NCI-H187 treated with DMSO at 0.1 percent for 48 hours (cell line): Measurements from ENCODE around the gene DRD1.
"Not testable (repeated sequence)": the region's sequence is repeated elsewhere in the genome, so short reads cannot be mapped to it uniquely, and the experiment has no call there.

Source experiments
- DNase-seq: peaks from one replicate; lab custom pipeline; 2025; lab: John Stamatoyannopoulos, UW

DRD1 gene

GRCh38 chr5:175424594-175424993 lies 19.4 kb downstream of the DRD1 start:
- DNase-seq, result not testable (repeated sequence)

GRCh38 chr5:175422058-175422457 lies 21.9 kb downstream of the DRD1 start:
- no peak for DNase-seq

- no peak for DNase-seq
Measured at GRCh38 chr5:175420383-175420782, 23.6 kb downstream of the DRD1 start.

GRCh38 chr5:175418251-175418650 lies 25.7 kb downstream of the DRD1 start:
- DNase-seq, result no peak

GRCh38 chr5:175417384-175417783 lies 26.6 kb downstream of the DRD1 start:
- DNase-seq, result no peak

- DNase-seq, result no peak
Measured at GRCh38 chr5:175415303-175415702, 28.7 kb downstream of the DRD1 start.

- DNase-seq, result no peak
Measured at GRCh38 chr5:175410926-175411325, 33.1 kb downstream of the DRD1 start.

GRCh38 chr5:175406300-175406699 lies 37.7 kb downstream of the DRD1 start:
- DNase-seq, result no peak

GRCh38 chr5:175397590-175398297 lies 46.2 kb downstream of the DRD1 start:
- DNase-seq, result not testable (repeated sequence)

- DNase-seq, result not testable (repeated sequence)
Measured at GRCh38 chr5:175395430-175395829, 48.6 kb downstream of the DRD1 start.

GRCh38 chr5:175394601-175395000 lies 49.4 kb downstream of the DRD1 start:
- no peak for DNase-seq

GRCh38 chr5:175393897-175394296 lies 50.1 kb downstream of the DRD1 start:
- DNase-seq, result peak; percentile 25

GRCh38 chr5:175392236-175392635 lies 51.7 kb downstream of the DRD1 start:
- DNase-seq, result no peak

- no peak for DNase-seq
Measured at GRCh38 chr5:175390352-175391083, 53.5 kb downstream of the DRD1 start.
